ENCODE data around the gene JAKMIP3.

GRCh38 chr10:132041340-132041739 is 24.4 kb upstream of the JAKMIP3 start:
- TF ChIP-seq, protein P1, sequence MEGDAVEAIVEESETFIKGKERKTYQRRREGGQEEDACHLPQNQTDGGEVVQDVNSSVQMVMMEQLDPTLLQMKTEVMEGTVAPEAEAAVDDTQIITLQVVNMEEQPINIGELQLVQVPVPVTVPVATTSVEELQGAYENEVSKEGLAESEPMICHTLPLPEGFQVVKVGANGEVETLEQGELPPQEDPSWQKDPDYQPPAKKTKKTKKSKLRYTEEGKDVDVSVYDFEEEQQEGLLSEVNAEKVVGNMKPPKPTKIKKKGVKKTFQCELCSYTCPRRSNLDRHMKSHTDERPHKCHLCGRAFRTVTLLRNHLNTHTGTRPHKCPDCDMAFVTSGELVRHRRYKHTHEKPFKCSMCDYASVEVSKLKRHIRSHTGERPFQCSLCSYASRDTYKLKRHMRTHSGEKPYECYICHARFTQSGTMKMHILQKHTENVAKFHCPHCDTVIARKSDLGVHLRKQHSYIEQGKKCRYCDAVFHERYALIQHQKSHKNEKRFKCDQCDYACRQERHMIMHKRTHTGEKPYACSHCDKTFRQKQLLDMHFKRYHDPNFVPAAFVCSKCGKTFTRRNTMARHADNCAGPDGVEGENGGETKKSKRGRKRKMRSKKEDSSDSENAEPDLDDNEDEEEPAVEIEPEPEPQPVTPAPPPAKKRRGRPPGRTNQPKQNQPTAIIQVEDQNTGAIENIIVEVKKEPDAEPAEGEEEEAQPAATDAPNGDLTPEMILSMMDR (IDR thresholded peaks at IDR 0.05) = no peak
- no peak for TF ChIP-seq POLR2A (IDR thresholded peaks at IDR 0.05)
